ENCODE results near the gene EMC8. TPM values are rescaled to one million over a fixed set of nuclear protein-coding genes. Genes with fewer than 3 reads are reported as not detected.
A peak's percentile ranks its signal among the peaks of the same experiment; 100 is the strongest.

Gene EMC8
- total RNA-seq, 3 donors from 2014 or later = 18.1 to 30.8 (median 30.7) TPM

DNA sequence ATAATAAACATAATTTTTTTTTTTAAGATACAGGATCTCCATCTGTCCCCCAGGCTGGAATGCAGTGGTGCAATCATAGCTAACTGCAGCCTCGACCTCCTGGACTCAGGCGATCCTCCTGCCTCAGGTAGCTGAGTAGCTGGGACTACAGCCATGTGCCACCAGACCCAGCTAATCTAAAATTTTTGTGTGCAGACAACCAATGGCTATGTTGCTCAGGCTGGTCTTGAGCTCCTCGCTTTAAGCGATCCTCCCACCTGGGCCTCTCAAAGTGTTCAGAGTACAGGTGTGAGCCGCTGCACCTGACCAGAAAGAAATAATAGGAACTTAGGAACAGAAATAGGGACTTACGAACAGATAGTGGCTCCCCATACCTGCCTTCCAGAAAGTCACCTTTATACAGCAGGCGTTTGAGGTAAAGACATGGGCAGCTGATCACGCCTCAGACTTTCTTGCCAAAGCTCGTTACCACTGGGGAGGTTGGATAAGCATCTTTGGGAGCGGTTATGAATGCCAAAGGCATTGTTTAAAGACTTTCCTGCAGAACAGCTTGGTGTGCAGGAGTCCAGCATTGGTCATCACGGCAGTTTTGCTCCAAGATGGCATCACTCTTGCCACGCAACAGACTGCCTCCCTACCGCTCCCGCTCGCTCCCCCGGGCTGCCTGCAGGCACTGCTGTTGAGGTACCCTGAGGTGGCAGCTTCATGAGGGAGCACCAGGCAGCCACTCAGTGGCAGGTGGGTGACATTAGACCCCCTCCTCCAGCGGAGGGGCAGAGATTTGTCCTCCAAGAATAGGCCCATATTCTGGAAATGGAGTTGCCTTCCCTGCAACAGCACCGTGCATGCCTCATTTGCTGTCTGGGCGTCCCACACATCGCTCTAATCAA, 13.7 kb upstream of the EMC8 start:
- Histone ChIP-seq H3K4me1 (no peaks in the 10 kb centered on the region), H3K4me3 (no peak overlapping the region), H3K9me3 (no peaks in the 10 kb centered on the region), H3K27ac (no peak overlapping the region), H3K27me3 (peaks cover 0 to 7% of the 10 kb centered on the region in 2 donors), H3K36me3 (no peaks in the 10 kb centered on the region)
- TF ChIP-seq POLR2AphosphoS5 (IDR thresholded peaks at IDR 0.05) = no peak
- TF ChIP-seq POLR2A (IDR thresholded peaks at IDR 0.05) = no peak
- TF ChIP-seq, protein P1, sequence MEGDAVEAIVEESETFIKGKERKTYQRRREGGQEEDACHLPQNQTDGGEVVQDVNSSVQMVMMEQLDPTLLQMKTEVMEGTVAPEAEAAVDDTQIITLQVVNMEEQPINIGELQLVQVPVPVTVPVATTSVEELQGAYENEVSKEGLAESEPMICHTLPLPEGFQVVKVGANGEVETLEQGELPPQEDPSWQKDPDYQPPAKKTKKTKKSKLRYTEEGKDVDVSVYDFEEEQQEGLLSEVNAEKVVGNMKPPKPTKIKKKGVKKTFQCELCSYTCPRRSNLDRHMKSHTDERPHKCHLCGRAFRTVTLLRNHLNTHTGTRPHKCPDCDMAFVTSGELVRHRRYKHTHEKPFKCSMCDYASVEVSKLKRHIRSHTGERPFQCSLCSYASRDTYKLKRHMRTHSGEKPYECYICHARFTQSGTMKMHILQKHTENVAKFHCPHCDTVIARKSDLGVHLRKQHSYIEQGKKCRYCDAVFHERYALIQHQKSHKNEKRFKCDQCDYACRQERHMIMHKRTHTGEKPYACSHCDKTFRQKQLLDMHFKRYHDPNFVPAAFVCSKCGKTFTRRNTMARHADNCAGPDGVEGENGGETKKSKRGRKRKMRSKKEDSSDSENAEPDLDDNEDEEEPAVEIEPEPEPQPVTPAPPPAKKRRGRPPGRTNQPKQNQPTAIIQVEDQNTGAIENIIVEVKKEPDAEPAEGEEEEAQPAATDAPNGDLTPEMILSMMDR (IDR thresholded peaks at IDR 0.05) = no peak
- intact Hi-C loops (cut with DNase I; ENCODE audit: low total_unique reads) = loop anchor here (5.0 kb wide), 1 partner anchor 1016 kb away; no protein-coding TSS in a partner anchor
- DNase-seq (ENCODE audit: low spot score in 2 of 2) = peak in 1 of 2 donors; percentile 52

GRCh38 chr16:85812031-85812807, 12.9 kb upstream of the EMC8 start:
- peak overlapping the region in 1 of 3 donors; percentile 15 for H3K4me3 ChIP-seq
- H3K27ac ChIP-seq = no peak overlapping the region
- no peaks in the 10 kb centered on the region for H3K4me1 ChIP-seq
- no peaks in the 10 kb centered on the region for H3K36me3 ChIP-seq
- TF ChIP-seq POLR2A (IDR thresholded peaks at IDR 0.05) = no peak
- TF ChIP-seq, protein P1 (IDR thresholded peaks at IDR 0.05) = no peak
- no peak for TF ChIP-seq POLR2AphosphoS5 (IDR thresholded peaks at IDR 0.05)
- peak in 1 of 2 donors; percentile 44 for DNase-seq (ENCODE audit: low spot score in 2 of 2)
- H3K27me3 ChIP-seq = peaks cover 0 to 5% of the 10 kb centered on the region in 2 donors
- intact Hi-C loops (cut with DNase I; ENCODE audit: low total_unique reads) = loop anchor here (5.0 kb wide), 1 partner anchor 1015 kb away; no protein-coding TSS in a partner anchor
- no peaks in the 10 kb centered on the region for H3K9me3 ChIP-seq

GRCh38 chr16:85810742-85811115, 11.4 kb upstream of the EMC8 start:
- H3K4me1 ChIP-seq = no peaks in the 10 kb centered on the region
- H3K27ac ChIP-seq = no peak overlapping the region
- H3K27me3 ChIP-seq = peaks cover 0 to 5% of the 10 kb centered on the region in 2 donors
- no peaks in the 10 kb centered on the region for H3K9me3 ChIP-seq
- no peak overlapping the region for H3K4me3 ChIP-seq
- intact Hi-C loops (cut with DNase I; ENCODE audit: low total_unique reads) = loop anchor here (5.0 kb wide), 1 partner anchor 1013 kb away; no protein-coding TSS in a partner anchor
- H3K36me3 ChIP-seq = peaks cover 4% of the 10 kb centered on the region
- no peak for DNase-seq (ENCODE audit: low spot score in 2 of 2)
- no peak for TF ChIP-seq POLR2A (IDR thresholded peaks at IDR 0.05)
- TF ChIP-seq POLR2AphosphoS5 (IDR thresholded peaks at IDR 0.05) = no peak
- TF ChIP-seq, protein P1 (IDR thresholded peaks at IDR 0.05) = no peak

GRCh38 chr16:85810097-85810741, 10.9 kb upstream of the EMC8 start:
- Histone ChIP-seq H3K9me3 (no peaks in the 10 kb centered on the region), H3K4me3 (no peak overlapping the region), H3K36me3 (peaks cover 5% of the 10 kb centered on the region), H3K27me3 (peaks cover 0 to 5% of the 10 kb centered on the region in 2 donors), H3K4me1 (no peaks in the 10 kb centered on the region), H3K27ac (no peak overlapping the region)
- intact Hi-C loops (cut with DNase I; ENCODE audit: low total_unique reads) = loop anchor here (5.0 kb wide), 1 partner anchor 1013 kb away; no protein-coding TSS in a partner anchor
- TF ChIP-seq POLR2AphosphoS5 (IDR thresholded peaks at IDR 0.05) = no peak
- TF ChIP-seq, protein P1 (IDR thresholded peaks at IDR 0.05) = no peak
- TF ChIP-seq POLR2A (IDR thresholded peaks at IDR 0.05) = no peak
- peak in 1 of 2 donors; percentile 44 for DNase-seq (ENCODE audit: low spot score in 2 of 2)

All from breast epithelium (tissue), 4 donors.